NCI-H2029 (cell line): ENCODE data around the gene SRRM2.

Experiments used
- DNase-seq: peaks from one replicate; lab custom pipeline; 2025; lab: John Stamatoyannopoulos, UW

Gene SRRM2

DNA sequence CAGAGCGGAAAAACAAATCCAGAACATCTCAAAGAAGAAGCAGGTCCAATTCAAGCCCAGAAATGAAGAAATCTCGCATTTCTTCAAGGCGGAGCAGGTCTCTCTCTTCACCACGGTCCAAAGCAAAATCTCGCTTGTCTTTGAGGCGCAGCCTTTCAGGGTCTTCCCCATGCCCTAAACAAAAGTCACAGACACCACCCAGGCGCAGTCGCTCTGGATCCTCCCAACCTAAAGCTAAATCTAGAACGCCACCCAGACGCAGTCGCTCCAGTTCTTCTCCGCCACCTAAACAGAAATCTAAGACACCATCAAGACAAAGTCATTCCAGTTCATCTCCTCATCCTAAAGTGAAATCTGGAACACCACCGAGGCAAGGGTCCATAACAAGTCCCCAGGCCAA, 10.3 kb downstream of the SRRM2 start:
- no peak for DNase-seq

DNA sequence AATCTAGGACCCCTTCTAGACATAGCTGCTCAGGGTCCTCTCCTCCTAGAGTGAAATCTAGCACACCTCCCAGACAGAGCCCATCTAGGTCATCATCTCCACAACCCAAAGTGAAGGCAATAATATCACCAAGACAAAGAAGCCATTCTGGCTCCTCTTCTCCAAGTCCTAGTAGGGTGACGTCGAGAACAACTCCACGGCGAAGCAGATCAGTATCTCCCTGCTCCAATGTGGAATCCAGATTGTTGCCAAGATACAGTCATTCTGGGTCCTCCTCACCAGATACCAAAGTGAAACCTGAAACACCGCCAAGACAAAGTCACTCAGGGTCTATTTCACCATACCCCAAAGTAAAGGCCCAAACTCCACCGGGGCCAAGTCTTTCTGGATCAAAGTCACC, 10.7 kb downstream of the SRRM2 start:
- DNase-seq = no peak

DNA sequence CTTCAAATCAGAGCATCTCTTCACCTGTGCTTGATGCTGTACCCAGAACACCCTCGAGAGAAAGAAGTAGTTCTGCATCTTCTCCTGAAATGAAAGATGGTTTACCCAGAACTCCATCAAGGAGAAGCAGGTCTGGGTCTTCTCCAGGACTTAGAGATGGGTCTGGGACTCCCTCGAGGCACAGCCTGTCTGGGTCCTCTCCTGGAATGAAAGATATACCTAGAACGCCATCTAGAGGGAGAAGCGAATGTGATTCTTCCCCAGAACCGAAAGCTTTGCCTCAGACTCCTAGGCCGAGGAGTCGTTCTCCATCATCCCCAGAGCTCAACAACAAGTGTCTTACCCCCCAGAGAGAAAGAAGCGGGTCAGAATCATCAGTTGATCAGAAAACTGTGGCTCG, 12.3 kb downstream of the SRRM2 start:
- DNase-seq = no peak

DNA sequence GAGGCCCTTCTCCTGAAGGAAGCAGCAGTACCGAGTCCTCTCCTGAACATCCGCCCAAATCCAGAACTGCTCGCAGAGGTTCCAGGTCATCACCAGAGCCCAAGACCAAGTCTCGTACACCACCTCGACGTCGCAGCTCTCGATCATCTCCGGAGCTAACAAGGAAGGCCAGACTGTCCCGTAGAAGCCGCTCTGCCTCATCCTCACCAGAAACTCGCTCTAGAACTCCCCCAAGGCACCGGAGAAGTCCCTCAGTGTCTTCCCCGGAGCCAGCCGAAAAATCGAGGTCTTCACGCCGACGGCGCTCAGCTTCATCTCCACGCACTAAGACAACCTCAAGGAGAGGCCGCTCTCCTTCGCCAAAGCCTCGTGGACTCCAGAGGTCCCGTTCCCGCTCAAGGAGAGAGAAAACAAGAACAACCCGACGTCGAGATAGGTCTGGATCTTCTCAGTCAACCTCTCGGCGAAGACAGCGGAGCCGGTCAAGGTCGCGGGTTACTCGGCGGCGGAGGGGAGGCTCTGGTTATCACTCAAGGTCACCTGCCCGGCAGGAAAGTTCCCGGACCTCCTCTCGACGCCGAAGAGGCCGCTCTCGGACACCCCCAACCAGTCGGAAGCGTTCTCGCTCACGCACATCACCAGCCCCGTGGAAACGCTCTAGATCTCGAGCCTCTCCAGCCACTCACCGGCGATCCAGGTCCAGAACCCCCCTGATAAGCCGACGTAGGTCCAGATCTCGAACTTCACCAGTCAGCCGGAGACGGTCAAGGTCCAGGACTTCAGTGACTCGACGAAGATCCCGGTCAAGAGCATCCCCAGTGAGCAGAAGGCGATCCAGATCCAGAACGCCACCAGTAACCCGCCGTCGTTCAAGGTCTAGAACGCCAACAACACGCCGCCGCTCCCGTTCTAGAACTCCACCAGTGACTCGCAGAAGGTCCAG, 13.3 kb downstream of the SRRM2 start:
- DNase-seq = no peak

DNA sequence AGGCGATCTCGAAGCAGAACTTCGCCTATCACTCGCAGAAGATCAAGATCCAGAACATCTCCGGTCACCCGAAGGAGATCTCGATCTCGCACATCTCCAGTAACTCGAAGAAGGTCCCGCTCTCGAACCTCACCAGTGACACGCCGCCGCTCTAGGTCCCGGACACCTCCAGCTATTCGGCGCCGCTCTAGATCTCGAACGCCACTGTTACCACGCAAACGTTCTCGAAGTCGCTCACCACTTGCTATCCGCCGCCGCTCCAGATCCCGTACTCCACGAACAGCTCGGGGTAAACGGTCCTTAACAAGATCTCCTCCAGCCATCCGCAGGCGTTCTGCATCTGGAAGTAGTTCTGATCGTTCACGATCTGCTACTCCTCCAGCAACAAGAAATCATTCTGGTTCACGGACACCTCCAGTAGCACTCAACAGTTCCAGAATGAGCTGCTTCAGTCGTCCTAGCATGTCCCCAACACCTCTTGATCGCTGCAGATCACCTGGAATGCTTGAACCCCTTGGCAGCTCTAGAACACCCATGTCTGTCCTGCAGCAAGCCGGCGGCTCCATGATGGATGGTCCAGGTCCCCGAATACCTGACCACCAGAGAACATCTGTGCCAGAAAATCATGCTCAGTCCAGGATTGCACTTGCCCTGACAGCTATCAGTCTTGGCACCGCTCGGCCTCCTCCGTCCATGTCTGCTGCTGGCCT, 14.1 kb downstream of the SRRM2 start:
- DNase-seq = no peak

DNA sequence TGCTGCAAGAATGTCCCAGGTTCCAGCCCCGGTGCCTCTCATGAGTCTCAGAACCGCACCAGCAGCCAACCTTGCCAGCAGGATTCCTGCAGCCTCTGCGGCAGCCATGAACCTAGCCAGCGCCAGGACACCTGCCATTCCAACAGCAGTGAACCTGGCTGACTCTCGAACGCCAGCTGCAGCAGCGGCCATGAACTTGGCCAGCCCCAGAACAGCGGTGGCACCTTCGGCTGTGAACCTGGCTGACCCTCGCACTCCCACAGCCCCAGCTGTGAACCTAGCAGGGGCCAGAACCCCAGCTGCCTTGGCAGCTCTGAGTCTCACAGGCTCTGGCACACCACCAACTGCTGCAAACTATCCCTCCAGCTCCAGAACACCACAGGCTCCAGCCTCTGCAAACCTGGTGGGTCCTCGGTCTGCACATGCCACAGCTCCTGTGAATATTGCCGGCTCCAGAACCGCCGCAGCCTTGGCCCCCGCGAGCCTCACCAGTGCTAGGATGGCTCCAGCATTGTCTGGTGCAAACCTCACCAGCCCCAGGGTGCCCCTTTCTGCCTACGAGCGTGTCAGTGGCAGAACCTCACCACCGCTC, 14.8 kb downstream of the SRRM2 start:
- DNase-seq = no peak

DNA sequence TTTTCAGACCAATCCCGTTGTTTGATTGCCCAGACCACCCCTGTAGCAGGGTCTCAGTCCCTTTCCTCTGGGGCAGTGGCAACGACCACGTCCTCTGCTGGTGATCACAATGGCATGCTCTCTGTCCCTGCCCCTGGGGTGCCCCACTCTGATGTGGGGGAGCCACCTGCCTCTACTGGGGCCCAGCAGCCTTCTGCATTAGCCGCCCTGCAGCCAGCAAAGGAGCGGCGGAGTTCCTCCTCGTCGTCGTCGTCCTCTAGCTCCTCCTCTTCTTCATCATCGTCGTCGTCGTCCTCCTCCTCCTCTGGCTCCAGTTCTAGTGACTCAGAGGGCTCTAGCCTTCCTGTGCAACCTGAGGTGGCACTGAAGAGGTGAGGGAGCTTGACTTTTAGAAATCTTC, 15.5 kb downstream of the SRRM2 start:
- no peak for DNase-seq

DNA sequence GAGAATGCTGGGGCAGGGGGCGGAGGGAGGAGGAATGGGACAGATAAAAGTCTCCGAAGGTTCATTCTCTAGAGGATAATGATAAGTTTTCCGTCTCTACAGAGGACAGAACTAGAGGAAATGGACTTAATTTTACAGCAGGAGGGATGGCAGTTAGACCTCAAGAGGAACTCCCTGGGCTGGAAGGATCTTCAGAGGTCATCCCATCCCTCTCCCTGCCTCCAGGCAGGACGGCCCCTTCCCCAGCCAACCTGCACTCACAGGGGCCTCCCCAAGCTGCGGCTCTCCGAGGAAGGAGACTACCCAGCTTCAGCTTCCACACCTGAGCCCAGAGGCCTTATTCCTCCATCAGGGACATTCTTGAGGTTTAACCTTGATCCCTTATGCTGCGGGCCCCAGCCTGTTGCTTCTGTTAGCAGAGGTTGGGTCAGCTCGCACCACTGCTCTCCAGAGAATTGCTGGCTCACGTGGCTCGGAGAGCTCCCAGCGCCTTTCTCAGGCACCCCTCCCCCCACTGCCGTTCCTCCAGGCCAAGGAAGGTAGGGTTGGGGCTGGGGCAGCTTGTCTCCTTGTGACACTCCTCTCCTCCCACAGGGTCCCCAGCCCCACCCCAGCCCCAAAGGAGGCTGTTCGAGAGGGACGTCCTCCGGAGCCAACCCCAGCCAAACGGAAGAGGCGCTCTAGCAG, 16.1 kb downstream of the SRRM2 start:
- no peak for DNase-seq

DNA sequence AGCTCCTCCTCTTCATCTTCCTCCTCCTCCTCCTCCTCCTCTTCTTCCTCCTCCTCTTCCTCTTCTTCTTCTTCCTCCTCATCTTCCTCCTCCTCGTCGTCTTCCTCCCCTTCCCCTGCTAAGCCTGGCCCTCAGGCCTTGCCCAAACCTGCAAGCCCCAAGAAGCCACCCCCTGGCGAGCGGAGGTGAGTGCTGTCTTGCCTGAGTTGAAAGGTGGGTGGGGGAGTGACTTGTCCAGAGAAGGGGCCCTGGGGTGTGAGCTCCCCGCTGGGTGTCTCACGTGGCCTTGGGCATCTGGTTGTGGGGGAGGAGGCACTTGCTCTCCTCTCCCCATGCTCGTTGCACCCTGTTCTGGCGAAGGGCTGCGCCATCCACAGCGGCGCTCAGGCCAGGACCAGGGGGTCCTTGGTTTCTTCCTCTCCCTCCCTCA, 16.7 kb downstream of the SRRM2 start:
- DNase-seq = no peak

DNA sequence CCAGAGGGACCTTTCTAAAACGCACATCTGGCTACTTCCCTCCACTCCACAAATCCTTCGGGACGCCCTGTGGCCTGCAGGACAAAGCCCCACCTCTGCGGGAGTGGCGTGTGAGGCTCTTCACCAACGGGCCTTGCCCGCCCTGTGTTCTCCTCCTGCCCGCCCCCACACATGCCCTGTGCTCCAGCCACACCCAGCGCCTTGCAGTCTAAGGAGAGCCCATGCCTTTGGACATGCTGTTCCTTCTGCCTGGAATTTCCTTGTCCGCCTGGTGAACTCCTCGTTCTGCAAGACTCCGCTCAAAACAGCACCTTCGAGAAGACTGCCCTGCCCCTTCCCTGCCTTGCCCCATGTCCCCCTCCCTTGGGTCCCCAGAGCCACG, 17.2 kb downstream of the SRRM2 start:
- DNase-seq = no peak

DNA sequence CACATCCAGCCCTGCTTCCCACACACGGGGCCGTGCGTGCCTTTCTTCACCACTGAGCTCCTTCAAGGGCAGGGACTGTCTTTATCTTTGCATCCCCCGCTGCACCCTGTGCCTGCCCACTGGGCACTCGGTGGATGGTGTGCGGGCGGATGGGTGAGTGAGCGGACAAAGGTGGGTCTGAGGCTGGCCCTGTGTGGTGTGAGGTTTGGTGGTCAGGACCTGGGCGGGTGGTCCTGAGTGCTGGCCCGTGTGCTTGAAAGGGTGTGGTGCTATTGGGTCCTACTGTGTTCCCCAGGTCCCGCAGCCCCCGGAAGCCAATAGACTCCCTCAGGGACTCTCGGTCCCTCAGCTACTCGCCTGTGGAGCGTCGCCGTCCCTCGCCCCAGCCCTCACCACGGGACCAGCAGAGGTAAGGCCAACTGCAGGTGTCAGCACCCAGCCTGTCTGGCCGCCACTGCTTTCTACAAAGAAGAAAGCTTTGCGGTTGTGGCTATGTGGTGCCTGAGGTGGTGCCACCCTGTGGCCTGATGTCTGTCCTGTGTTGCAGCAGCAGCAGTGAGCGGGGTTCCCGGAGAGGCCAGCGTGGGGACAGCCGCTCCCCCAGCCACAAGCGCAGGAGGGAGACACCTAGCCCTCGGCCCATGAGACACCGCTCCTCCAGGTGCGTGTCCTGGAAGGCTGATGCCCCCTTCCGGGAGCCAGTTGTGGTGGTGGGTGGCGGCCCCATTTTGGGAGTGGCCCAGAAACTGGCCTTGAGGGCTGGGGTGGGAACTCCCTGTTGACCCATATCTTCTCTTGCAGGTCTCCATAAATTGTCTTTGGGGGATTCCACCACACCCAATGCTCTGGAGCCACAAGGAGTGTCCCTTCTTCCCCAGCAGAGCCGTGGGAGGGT, 17.9 kb downstream of the SRRM2 start:
- no peak for DNase-seq

DNA sequence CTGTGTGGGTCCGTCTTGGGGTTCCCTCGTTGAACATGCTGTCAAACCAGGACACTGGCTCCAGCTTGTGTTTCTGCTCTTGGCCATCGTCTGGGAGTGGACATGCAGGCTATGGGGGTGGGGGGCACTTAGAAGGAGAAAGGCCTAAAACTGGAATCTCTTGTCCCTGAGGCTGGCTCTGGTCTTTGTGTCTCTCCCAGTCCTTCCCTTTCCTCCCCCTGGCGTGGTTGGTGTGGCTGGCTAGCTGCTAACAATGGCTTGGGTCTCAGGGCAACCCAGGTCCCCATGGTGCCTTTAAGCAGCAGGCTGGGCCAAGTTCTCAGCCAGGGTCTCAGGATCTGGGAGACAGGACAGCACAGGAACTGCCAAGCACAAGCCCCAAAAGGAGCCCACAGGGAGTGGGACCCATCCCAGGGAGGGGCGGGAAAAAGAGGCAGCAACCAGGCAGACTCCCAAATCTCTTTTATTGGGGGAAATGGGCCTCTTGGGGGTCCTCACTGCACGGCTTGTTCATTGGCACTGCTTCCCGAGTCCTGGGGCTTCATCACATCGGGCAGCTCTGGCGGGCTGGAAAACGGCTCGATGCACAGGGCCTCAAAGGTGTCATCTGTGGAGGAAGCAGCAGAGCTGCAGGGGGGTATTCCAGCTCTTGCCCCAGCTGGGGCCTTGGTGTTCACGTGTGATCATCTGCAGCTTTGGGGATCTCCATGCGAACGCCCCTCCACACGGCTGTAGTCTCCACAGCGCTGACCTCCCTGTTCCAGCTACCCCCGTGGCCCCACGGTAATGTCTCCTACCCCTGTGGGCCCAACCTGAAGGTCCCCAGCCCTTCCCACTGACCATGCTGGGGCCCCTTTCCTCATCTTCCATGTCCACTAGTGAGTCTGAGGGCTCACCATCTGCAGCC, 19.3 kb downstream of the SRRM2 start:
- DNase-seq = no peak

DNA sequence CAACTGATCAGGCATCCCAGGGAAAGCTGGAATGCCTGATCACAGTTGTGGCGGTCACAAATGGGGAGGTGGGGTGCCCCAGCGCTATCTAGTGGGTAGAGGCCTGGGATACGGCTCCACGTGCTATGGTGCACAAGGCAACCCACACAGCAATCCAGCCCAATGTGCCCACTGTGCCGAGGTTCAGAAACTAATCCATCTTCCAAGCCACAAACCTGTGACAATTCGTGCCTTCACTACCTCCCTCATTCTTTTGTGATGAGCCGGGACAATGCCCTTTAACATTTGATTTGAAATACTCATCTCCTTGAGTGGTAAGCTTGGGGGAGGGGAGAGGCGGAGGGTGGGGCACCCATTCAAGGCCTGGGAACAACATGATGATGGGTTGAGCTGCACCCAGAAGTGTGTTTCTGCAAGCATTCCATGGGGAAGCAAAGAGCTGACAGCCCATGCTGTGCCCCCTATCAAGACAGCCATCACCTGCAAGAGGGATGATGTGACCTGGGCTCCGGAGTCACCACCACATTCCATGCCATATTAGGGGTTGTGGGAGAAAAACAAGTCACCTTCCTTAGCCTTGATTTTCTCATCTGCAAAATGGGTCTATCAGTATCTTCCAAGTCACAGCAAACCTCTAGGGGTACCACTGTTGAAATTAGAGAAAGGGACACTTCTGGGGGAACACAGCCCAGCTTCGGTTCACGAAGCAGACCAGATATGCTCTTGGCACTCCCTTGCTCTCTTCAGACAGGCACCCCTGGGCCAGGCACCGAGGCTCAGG, 20.9 kb downstream of the SRRM2 start:
- no peak for DNase-seq

DNA sequence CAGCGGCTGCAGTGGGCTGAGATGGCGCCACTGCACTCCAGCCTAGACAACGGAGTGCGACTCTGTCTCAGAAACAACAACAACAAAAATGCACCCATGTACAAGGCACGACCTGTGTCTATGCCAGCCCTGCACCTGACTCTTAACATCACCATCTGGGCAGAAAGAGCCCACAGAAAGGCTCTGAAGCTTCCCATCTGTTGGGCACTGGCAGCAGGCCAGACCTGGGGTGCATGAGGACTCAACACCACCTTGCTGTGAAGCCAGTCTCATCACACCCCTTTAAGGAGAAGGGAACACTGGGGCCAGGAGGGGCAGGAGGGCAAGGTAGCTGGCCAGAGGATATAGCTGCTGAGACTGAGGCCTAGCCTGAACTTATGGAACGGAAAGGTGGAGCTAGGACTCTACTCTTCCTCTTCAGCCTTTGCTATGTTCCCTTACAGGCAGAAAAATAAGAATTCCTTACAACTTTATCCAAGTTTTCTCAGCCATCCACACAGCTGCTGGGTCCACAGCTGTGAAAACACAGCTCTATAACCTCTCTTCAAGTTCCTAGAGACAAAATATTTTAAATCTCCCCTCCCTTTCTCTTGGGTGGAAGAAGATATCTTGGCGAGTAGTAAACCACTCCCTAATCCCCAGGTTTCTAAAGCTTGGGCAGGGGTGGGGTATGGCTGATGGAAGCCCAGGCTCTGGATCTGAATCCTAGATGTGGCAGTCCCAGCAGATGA, 21.9 kb downstream of the SRRM2 start:
- no peak for DNase-seq

DNA sequence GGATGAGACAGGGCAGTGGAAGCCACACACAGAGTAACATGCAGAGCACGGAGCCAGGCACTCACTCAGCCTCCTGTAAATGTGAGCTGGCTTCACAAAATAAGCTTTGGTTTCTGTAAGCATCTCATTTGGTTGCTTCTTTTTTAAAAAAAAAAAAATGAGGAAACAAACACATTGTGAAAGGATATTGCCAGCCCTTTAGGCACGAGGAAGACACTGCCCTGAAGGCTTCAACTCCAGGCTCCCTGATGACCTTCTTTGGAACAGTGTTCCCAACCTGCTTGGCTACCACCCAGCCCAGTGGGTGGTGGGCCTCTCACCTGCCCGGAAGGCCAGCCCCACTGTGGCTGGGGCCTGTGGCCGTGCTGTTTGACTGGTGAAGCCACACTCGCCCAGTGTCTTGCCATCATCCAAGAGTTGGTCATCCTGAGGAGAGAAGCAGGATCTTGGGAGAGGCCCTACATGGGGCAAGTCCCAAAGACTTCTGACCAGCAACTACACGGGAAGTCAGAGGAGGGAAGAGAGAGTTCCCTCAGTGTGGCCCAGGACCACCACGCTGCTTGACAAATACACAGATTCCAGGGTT, 22.8 kb downstream of the SRRM2 start:
- DNase-seq = no peak

DNA sequence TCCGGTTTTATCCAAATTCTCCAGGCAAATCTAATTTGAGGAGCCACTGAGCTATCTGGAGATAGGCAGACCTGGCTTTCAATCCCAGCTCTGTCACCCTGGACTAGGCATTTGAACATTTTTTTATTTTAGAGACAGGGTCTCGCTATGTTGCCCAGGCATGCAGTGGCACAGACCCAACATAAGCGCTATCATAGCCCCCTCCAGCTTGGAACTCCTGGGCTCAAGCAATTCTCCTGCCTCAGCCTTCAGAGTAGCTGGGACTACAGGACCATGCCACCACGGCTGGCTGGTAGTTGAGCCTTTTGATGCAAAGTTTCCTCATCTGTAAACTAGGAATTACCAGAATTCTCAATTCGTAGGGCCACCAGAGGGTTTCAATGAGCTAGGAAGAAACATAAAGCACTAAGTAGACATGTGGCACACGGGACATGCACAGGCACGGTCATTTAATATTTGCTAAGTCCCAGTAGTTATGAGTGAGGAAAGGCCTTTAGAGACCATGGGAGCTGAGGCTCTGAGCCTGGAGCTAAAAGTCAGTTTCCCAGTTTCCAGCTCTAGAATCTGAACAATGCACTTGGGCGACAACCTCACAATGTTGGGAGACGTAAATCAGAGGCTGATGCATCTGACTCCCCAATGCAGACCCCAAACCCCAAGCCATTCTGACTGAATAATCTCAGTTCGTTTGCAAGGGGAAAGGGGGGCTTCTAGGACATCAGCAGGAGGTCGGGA, 23.5 kb downstream of the SRRM2 start:
- no peak for DNase-seq

DNA sequence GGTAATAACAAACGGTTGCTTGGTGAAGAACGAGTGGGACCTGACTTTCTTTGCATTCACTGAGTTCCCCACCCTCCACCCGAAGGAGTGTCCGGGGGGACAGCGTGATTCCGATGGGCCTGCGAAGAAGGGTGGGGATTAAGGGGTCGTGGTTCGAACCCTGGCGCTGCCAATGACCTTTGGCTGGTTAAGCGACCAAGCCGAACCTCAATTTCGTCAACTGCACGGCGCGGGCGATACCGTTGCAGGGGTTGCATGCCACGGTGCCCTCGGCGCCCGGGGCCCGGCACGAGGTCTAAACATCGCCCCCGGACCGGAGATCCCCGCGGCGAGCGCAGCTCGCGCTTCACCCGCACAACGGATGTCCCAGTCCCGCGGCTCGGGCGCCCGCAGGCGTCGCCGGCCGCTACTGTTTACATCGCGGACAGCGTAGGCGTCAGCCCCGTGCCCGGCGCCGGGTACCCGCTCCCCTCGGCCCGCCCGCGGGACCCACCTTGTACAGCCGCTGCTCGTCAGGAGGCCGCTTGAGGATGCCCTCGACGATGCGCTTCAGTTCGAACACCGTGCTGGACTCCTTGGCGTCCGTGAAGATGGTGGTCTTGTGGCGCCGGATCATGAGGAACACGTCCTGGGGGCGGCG, 24.2 kb downstream of the SRRM2 start:
- no peak for DNase-seq
